Body of pancreas (tissue), 4 donors: ENCODE data around the gene PSMD10. TPM values are rescaled to one million over a fixed set of nuclear protein-coding genes. Genes with fewer than 3 reads are reported as not detected.
A peak's percentile ranks its signal among the peaks of the same experiment; 100 is the strongest.

Source experiments
- ATAC-seq: fragments of 150-250 bp; one replicate; pipeline ENCODE4 v1.9.1; 2016
- DNase-seq, 4 donors: peaks; one replicate each; pipeline ENCODE4 v3.0.0-alpha.2; 2019
- H3K27ac ChIP-seq, 4 donors: fragments of 200-600 bp; sonication (generic); 1 replicate in 3 of 4; 2 replicates in 1 of 4; pipeline versions ENCODE4 v1.5.1 to v1.6.1; 2016 to 2019; ENCODE audit warnings: mild to moderate bottlenecking in 1 of 4, mixed read lengths in 1 of 4, moderate library complexity in 1 of 4
- H3K27me3 ChIP-seq, 2 donors: fragments of 200-600 bp; sonication (generic); one replicate each; pipeline ENCODE4 v1.6.0; 2016; ENCODE audit warnings: mild to moderate bottlenecking in 1 of 2
- H3K36me3 ChIP-seq, 2 donors: fragments of 200-600 bp; sonication (generic); replicated peaks in 1 of 2; 2 replicates each; pipeline ENCODE4 v1.5.1; 2016; ENCODE audit warnings: low read depth in 2 of 2; ENCODE audit not compliant: insufficient read depth in 1 of 2
- H3K4me1 ChIP-seq: fragments of 200-600 bp; sonication (generic); one replicate; pipeline ENCODE4 v1.6.0; 2016
- H3K4me3 ChIP-seq, 2 donors: fragments of 200-600 bp; sonication (generic); 1 replicate in 1 of 2; 2 replicates in 1 of 2; pipeline ENCODE4 v1.5.1; 2016 to 2019
- H3K9me3 ChIP-seq, 3 donors: fragments of 200-600 bp; sonication (generic); 1 replicate in 2 of 3; 2 replicates in 1 of 3; pipeline ENCODE4 v1.5.1; 2016
- CTCF ChIP-seq, 7 experiments: fragments of 450-650 bp in 4 of 7; fragments of 200-600 bp in 3 of 7; sonication (generic) in 3 of 7; IDR thresholded peaks; one replicate each; pipeline ENCODE4 v1.5.1; 2016 to 2019; ENCODE audit warnings: antibody characterized with exemption in 7 of 7
- POLR2A ChIP-seq, 3 donors: fragments of 450-650 bp; IDR thresholded peaks; one replicate each; pipeline ENCODE4 v1.6.1; 2016; ENCODE audit warnings: antibody characterized with exemption in 3 of 3, mild to moderate bottlenecking in 2 of 3
- WGBS, 2 donors: methylation state at CpG; one replicate each; pipeline ENCODE4 v1.1.5; 2017; 5-methylcytosine and 5-hydroxymethylcytosine counted together
- intact Hi-C: fragments of 100-400 bp; cut with DNase I; formaldehyde crosslinking; loops from one replicate; pipeline ENCODE4 v1.15.1; 2023
- total RNA-seq, 2 donors: library from RNA; depleted of rRNA; stranded (reverse); fragments of >200 nt; gene quantifications; one replicate each; pipeline ENCODE4 v1.1.0, GENCODE V29; 2016

The PSMD10 gene
- total RNA-seq, 2 donors from 2014 or later: 14.8 to 26.5 TPM

DNA sequence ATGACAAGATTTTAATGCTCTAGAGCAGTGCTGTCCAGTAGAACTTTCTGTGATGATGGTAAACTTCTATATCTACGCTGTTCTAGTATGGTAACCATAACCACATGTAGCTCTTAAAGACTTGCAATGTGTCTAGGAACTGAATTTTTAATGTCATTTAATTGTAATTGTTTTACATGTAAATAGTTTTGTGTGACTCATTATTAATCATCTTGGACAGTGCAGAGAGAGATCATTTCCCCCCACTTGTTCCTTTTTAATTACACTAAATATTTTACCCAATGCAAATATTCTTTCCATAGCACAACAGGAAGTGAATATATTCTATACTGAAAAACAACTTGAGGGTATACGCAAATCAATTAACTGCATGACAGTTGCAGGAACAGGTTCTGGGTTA is 6.0 kb upstream of the PSMD10 start:
- H3K27me3 ChIP-seq: no peaks in the 10 kb centered on the region
- H3K9me3 ChIP-seq: no peaks in the 10 kb centered on the region
- no peak for ATAC-seq
- H3K36me3 ChIP-seq: no peaks in the 10 kb centered on the region
- TF ChIP-seq POLR2A (IDR thresholded peaks at IDR 0.05): no peak
- TF ChIP-seq CTCF (IDR thresholded peaks at IDR 0.05): no peak
- H3K4me1 ChIP-seq: no peaks in the 10 kb centered on the region
- H3K27ac ChIP-seq: no peak overlapping the region
- no peak overlapping the region for H3K4me3 ChIP-seq
- DNase-seq: no peak
- intact Hi-C loops: no loop called here
- 95 to 96% methylated on average over 2 of the region's 2 CpGs for WGBS, 2 donors

DNA sequence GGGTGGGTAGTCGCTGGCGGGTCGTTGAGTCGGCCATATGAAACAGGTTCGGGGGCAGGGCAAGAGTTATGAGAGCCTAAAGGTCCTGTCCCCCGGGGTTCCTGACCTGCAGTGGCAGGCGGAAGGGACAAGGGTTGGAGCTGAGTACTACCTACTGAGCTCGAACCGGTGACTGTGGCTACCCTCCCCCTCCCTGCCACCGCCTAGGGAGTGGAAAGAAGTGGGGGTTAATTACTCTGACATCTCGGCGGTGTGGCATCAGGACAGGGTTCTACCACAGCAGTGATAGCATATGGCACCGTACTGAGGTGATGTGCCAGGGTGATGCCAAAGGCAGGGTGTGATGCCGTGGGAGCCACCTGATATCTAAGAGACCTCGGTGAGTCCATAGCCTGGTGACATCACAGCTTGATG is 543 bp upstream of the PSMD10 start:
- intact Hi-C loops: no loop called here
- Histone ChIP-seq H3K4me1 (no peaks in the 10 kb centered on the region), H3K27me3 (no peaks in the 10 kb centered on the region), H3K9me3 (no peaks in the 10 kb centered on the region), H3K4me3 (peak overlapping the region in 1 of 2 donors; percentile 48), H3K36me3 (no peaks in the 10 kb centered on the region), H3K27ac (peak overlapping the region; percentile 68 to 89 (median 78))
- 0% methylated on average over 15 of the region's 15 CpGs; no CpG with 5 or more reads in 1 of the 2 donors for WGBS, 2 donors
- DNase-seq: peak in 3 of 4 donors; percentile 39 to 51 (median 46)
- ATAC-seq: peak; percentile 40
- TF ChIP-seq CTCF (IDR thresholded peaks at IDR 0.05): no peak
- no peak for TF ChIP-seq POLR2A (IDR thresholded peaks at IDR 0.05)

GRCh38 chrX:108090491-108091263 is 665 bp downstream of the PSMD10 start:
- intact Hi-C loops: no loop called here

GRCh38 chrX:108088511-108088910 is 2.8 kb downstream of the PSMD10 start:
- 33 to 35% methylated on average over 1 of the region's 1 CpG for WGBS, 2 donors
- intact Hi-C loops: no loop called here
- TF ChIP-seq POLR2A (IDR thresholded peaks at IDR 0.05) (no peak), CTCF (IDR thresholded peaks at IDR 0.05) (no peak)
- H3K9me3 ChIP-seq: no peaks in the 10 kb centered on the region
- H3K27ac ChIP-seq: no peak overlapping the region
- no peak overlapping the region for H3K4me3 ChIP-seq
- H3K4me1 ChIP-seq: no peaks in the 10 kb centered on the region
- ATAC-seq (no peak), DNase-seq (no peak)
- no peaks in the 10 kb centered on the region for H3K36me3 ChIP-seq
- H3K27me3 ChIP-seq: no peaks in the 10 kb centered on the region

More at GRCh38 chrX:108090491-108091263, 665 bp downstream of the PSMD10 start:
- Histone ChIP-seq H3K27ac (peak overlapping the region; percentile 47 to 89 (median 78)), H3K36me3 (no peaks in the 10 kb centered on the region), H3K27me3 (no peaks in the 10 kb centered on the region), H3K4me1 (no peaks in the 10 kb centered on the region), H3K9me3 (no peaks in the 10 kb centered on the region), H3K4me3 (peak overlapping the region; percentile 37 to 43)
- ATAC-seq (no peak), DNase-seq (no peak)
- TF ChIP-seq CTCF (IDR thresholded peaks at IDR 0.05) (no peak), POLR2A (IDR thresholded peaks at IDR 0.05) (no peak)
- 0 to 2% methylated on average over 16 to 19 of the region's 20 CpGs for WGBS, 2 donors

GRCh38 chrX:108087792-108088191 is 3.5 kb downstream of the PSMD10 start:
- WGBS, 2 donors: 86 to 88% methylated on average over 5 to 6 of the region's 6 CpGs

More at GRCh38 chrX:108087792-108088191, 3.5 kb downstream of the PSMD10 start:
- DNase-seq: no peak
- Histone ChIP-seq H3K4me3 (no peak overlapping the region), H3K9me3 (no peaks in the 10 kb centered on the region), H3K4me1 (no peaks in the 10 kb centered on the region), H3K27ac (no peak overlapping the region), H3K27me3 (no peaks in the 10 kb centered on the region), H3K36me3 (no peaks in the 10 kb centered on the region)
- ATAC-seq: no peak
- TF ChIP-seq CTCF (IDR thresholded peaks at IDR 0.05) (no peak), POLR2A (IDR thresholded peaks at IDR 0.05) (no peak)
- intact Hi-C loops: no loop called here
